Spleen (tissue), 11 donors: ENCODE measurements around the gene AKIRIN2. TPM values are rescaled to one million over a fixed set of nuclear protein-coding genes. Genes with fewer than 3 reads are reported as not detected.

Experiments used
- DNase-seq: peaks from one replicate; pipeline ENCODE4 v3.0.0-alpha.2; 2020
- H3K27ac ChIP-seq, 8 donors: fragments of 200-600 bp; sonication (generic) in 7 of 8; 1 replicate in 4 of 8; 2 replicates in 4 of 8; pipeline versions ENCODE4 v1.5.0 to v1.8.0; 2016 to 2021; ENCODE audit warnings: inconsistent platforms in 4 of 8, mild to moderate bottlenecking in 4 of 8, moderate library complexity in 1 of 8
- H3K27me3 ChIP-seq, 7 donors: fragments of 200-600 bp; sonication (generic) in 6 of 7; replicated peaks in 1 of 7; 1 replicate in 4 of 7; 2 replicates in 3 of 7; pipeline versions ENCODE4 v1.5.0 to v1.8.0; 2016 to 2021; ENCODE audit warnings: inconsistent platforms in 3 of 7, mild to moderate bottlenecking in 1 of 7
- H3K36me3 ChIP-seq, 6 donors: fragments of 200-600 bp; sonication (generic) in 5 of 6; 1 replicate in 4 of 6; 2 replicates in 2 of 6; pipeline versions ENCODE4 v1.5.0 to v1.8.0; 2016 to 2021; ENCODE audit warnings: inconsistent platforms in 2 of 6
- H3K4me1 ChIP-seq, 6 donors: fragments of 200-600 bp; sonication (generic) in 5 of 6; 1 replicate in 3 of 6; 2 replicates in 3 of 6; pipeline versions ENCODE4 v1.5.0 to v1.8.0; 2016 to 2021; ENCODE audit warnings: inconsistent platforms in 3 of 6
- H3K4me3 ChIP-seq, 8 donors: fragments of 200-600 bp; sonication (generic) in 7 of 8; 1 replicate in 4 of 8; 2 replicates in 4 of 8; pipeline versions ENCODE4 v1.5.0 to v1.8.0; 2016 to 2021; ENCODE audit warnings: inconsistent platforms in 4 of 8, mild to moderate bottlenecking in 4 of 8, moderate library complexity in 2 of 8
- H3K9me3 ChIP-seq, 8 donors: fragments of 200-600 bp; sonication (generic) in 7 of 8; 1 replicate in 4 of 8; 2 replicates in 4 of 8; pipeline versions ENCODE4 v1.5.0 to v1.8.0; 2016 to 2021; ENCODE audit warnings: inconsistent platforms in 4 of 8
- POLR2A ChIP-seq, 3 donors: fragments of 450-650 bp; IDR thresholded peaks; one replicate each; pipeline ENCODE4 v1.5.1; 2017; ENCODE audit warnings: antibody characterized with exemption in 3 of 3, mild to moderate bottlenecking in 1 of 3
- POLR2AphosphoS5 ChIP-seq, 3 donors: sonication (generic); formaldehyde crosslinking; IDR thresholded peaks; one replicate each; pipeline ENCODE4 v1.5.1; 2017; ENCODE audit warnings: antibody characterized with exemption in 3 of 3
- WGBS, 5 donors: extraction: QIAGEN DNeasy Blood & Tissue Kit in 3 of 5; methylation state at CpG; one replicate each; pipeline versions ENCODE4 v1.1.5 to v1.1.7; 2013 to 2018; 5-methylcytosine and 5-hydroxymethylcytosine counted together
- intact Hi-C: fragments of 100-400 bp; cut with DNase I; formaldehyde crosslinking; loops from one replicate; pipeline ENCODE4 v1.15.0; 2023; ENCODE audit warnings: low total_unique reads
- polyA plus RNA-seq, 3 donors: library from polyadenylated mRNA; stranded (reverse); fragments of 200-250 nt; gene quantifications; one replicate each; pipeline ENCODE4 v1.2.1, GENCODE V29; 2013
- total RNA-seq, 7 donors: library from RNA; depleted of rRNA in 3 of 7; stranded (reverse); fragments of >200 nt in 3 of 7; fragmentation: NEBNext Ultra II Directional in 4 of 7; extraction: Animal tissue kit (Norgen Biotek cat#: 25700) in 4 of 7; gene quantifications; one replicate each; pipeline versions ENCODE4 v1.1.0 to v1.2.1, GENCODE V29; 2016 to 2021
- TF ChIP-seq, protein P1 (sequence below), 11 experiments: fragments of 200-600 bp in 7 of 11; fragments of 450-650 bp in 4 of 11; sonication (generic) in 4 of 11; IDR thresholded peaks in 8 of 11; conservative IDR thresholded peaks in 3 of 11; 1 replicate in 7 of 11; 2 replicates in 4 of 11; pipeline versions ENCODE4 v1.4.0 to v1.8.0; 2016 to 2021; ENCODE audit warnings: antibody characterized with exemption in 11 of 11, inconsistent platforms in 4 of 11, mild to moderate bottlenecking in 1 of 11
- donor health status: healthy with polysubstance abuse.
- donor health status: DM: no; HTN: no; CAD: no; lungs with moderate emphysema.
- donor health status: DM: no; HTN: no; CAD: no.
- donor health status: Bipolar disorder and iron deficiency.
- donor health status: healthy.
- donor health status: DM: no; HTN: no; CAD: no.
- donor health status: DM: yes; HTN: yes; CAD: no.

AKIRIN2 gene
- total and polyA plus RNA-seq, 10 donors: 35.1 to 106 (median 68.2) TPM

DNA sequence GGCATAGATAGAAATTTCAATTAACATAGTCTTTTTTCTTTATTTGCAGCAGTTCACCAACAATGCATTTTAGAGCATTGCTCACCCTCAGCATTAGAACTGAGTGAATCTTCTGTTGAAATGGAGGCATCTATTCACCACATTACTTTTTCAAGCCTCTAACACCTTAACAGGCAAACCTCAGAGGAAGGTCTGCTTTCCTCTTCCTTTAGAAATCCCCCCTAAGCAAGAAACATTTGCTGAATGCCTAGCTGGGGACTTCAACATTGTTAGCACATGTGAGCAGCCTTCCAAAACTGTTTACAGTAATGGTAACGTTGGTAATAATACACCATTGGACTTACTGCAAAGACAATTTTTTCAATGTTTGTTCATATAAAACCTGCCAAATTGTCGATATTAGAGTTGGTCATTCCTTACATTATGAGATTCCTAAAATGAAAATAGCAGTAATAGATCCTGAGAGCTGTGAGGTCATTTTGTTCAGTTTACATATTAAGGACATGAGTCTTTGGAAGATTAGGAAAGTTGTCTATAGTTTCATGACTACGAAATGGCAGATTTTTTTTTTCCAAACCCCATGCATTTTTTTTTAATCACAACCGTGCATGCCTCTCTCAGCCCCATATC is 20.6 kb upstream of the AKIRIN2 start:
- no peaks in the 10 kb centered on the region for H3K9me3 ChIP-seq
- H3K27me3 ChIP-seq: no peaks in the 10 kb centered on the region
- H3K36me3 ChIP-seq: no peaks in the 10 kb centered on the region
- no peak for DNase-seq
- H3K27ac ChIP-seq: peak overlapping the region in 4 of 8 donors; percentile 56 to 77 (median 62)
- TF ChIP-seq, protein P1, sequence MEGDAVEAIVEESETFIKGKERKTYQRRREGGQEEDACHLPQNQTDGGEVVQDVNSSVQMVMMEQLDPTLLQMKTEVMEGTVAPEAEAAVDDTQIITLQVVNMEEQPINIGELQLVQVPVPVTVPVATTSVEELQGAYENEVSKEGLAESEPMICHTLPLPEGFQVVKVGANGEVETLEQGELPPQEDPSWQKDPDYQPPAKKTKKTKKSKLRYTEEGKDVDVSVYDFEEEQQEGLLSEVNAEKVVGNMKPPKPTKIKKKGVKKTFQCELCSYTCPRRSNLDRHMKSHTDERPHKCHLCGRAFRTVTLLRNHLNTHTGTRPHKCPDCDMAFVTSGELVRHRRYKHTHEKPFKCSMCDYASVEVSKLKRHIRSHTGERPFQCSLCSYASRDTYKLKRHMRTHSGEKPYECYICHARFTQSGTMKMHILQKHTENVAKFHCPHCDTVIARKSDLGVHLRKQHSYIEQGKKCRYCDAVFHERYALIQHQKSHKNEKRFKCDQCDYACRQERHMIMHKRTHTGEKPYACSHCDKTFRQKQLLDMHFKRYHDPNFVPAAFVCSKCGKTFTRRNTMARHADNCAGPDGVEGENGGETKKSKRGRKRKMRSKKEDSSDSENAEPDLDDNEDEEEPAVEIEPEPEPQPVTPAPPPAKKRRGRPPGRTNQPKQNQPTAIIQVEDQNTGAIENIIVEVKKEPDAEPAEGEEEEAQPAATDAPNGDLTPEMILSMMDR (IDR thresholded peaks at IDR 0.05 in 8 of 11, conservative IDR thresholded peaks at IDR 0.05 in 3 of 11): no peak
- no peak for TF ChIP-seq POLR2A (IDR thresholded peaks at IDR 0.05)
- no peak for TF ChIP-seq POLR2AphosphoS5 (IDR thresholded peaks at IDR 0.05)
- intact Hi-C loops: no loop called here
- H3K4me3 ChIP-seq: no peak overlapping the region
- peaks cover 0 to 67% (median 46%) of the 10 kb centered on the region in 6 donors for H3K4me1 ChIP-seq
- 66 to 86% (median 82%) methylated on average over 4 of the region's 4 CpGs for WGBS, 5 donors

DNA sequence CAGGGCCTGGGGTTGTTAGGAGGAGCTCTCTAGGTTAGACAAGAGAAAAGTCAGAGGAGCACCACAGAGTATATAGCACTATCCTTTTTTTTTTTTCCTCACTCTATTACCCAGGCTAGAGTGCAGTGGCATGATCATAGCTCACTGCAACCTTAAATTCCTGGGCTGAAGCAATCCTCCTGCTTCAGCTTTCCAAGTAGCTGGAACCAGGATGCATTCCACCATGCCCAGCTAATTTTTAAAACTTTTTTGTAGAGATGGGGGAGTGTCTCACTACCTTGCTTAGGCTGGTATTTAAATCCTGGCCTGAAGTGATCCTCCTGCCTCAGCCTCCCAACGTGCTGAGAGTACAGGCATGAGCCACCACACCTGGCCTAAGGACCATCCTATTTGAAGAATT is 19.3 kb upstream of the AKIRIN2 start:
- H3K4me3 ChIP-seq: no peak overlapping the region
- no peak overlapping the region for H3K27ac ChIP-seq
- peaks cover 0 to 77% (median 46%) of the 10 kb centered on the region in 6 donors for H3K4me1 ChIP-seq
- TF ChIP-seq, protein P1 (IDR thresholded peaks at IDR 0.05 in 8 of 11, conservative IDR thresholded peaks at IDR 0.05 in 3 of 11): no peak
- TF ChIP-seq POLR2AphosphoS5 (IDR thresholded peaks at IDR 0.05) (no peak), POLR2A (IDR thresholded peaks at IDR 0.05) (no peak)
- DNase-seq: no peak
- no peaks in the 10 kb centered on the region for H3K9me3 ChIP-seq
- no peaks in the 10 kb centered on the region for H3K36me3 ChIP-seq
- 50 to 97% (median 96%) methylated on average over 1 of the region's 1 CpG for WGBS, 5 donors
- intact Hi-C loops: no loop called here
- H3K27me3 ChIP-seq: no peaks in the 10 kb centered on the region

DNA sequence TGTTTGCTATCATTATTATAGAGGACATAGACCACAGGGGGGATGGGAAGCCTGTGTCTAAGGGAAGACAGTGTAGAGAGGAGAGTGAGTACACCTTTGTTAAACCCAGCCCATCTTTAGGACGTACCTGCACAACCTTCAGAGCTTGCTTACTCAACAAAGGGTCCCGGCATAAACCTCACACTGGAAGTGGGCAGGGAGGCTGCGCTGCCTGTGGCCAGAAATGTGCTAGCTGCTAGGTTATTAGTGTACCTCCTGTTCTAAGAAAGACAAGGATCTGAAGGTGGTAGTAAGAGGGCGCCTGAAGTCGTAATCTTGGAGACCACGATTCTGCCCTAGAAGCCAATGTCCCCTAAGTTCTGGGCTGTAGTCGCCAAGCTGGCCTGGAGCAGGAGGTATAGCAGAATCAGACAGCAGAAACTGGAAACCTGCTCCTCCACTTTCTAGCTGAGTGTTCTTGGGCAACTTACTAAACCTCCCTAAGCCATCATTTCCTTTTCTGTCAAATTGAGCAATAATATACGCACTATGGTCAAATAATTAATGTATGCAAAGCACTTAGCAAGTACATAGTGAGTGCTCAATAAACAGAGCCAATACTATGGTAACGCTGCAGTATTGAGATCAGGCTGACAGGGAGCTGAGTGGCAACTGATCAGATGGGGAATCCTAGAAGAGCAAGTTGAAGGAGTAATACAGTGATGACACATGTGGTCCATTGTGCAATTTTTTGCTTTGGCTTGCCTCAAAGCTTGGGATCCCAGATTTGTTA is 16.8 kb upstream of the AKIRIN2 start:
- Histone ChIP-seq H3K4me1 (peaks cover 0 to 68% (median 33%) of the 10 kb centered on the region in 6 donors), H3K36me3 (no peaks in the 10 kb centered on the region), H3K9me3 (no peaks in the 10 kb centered on the region), H3K4me3 (peak overlapping the region in 1 of 8 donors; percentile 36), H3K27me3 (no peaks in the 10 kb centered on the region), H3K27ac (peak overlapping the region; percentile 45 to 86 (median 70))
- intact Hi-C loops: no loop called here
- TF ChIP-seq, protein P1 (IDR thresholded peaks at IDR 0.05 in 8 of 11, conservative IDR thresholded peaks at IDR 0.05 in 3 of 11): no peak
- no peak for TF ChIP-seq POLR2A (IDR thresholded peaks at IDR 0.05)
- TF ChIP-seq POLR2AphosphoS5 (IDR thresholded peaks at IDR 0.05): peak in 1 of 3 donors; percentile 63
- DNase-seq: no peak
- WGBS, 5 donors: 53 to 76% (median 64%) methylated on average over 9 of the region's 9 CpGs
